A549 (cell line): ENCODE data around the gene CARD9. TPM values are rescaled to one million over a fixed set of nuclear protein-coding genes. Genes with fewer than 3 reads are reported as not detected.

Source experiments
- CBX8 ChIP-seq: fragments of 200-600 bp; sonication (generic); IDR thresholded peaks from 2 replicates; pipeline ENCODE4 v1.6.1; 2016
- CEBPB ChIP-seq, 2 experiments: fragments of >200 bp in 1 of 2; sonication (Bioruptor Twin) in 1 of 2; formaldehyde crosslinking in 1 of 2; IDR thresholded peaks; 2 replicates each; pipeline ENCODE4 v1.6.1; 2012 to 2016
- EP300 ChIP-seq, 2 experiments: fragments of >200 bp; sonication (Bioruptor Twin); formaldehyde crosslinking; IDR thresholded peaks; 2 replicates in 1 of 2; 3 replicates in 1 of 2; pipeline ENCODE4 v1.6.1; 2016 to 2017
- GATA3 ChIP-seq: IDR thresholded peaks from 2 replicates; pipeline ENCODE4 v1.6.1; 2012; ENCODE audit warnings: borderline replicate concordance
- HDAC2 ChIP-seq: fragments of 200-600 bp; sonication (generic); IDR thresholded peaks from 2 replicates; pipeline ENCODE4 v1.6.1; 2016
- HOXA7 ChIP-seq: fragments of 250-450 bp; sonication (Bioruptor Pico); IDR thresholded peaks from 2 replicates; pipeline ENCODE4 v1.5.0; 2020; ENCODE audit warnings: mild to moderate bottlenecking, moderate library complexity
- HOXB13 ChIP-seq: fragments of 250-450 bp; sonication (Bioruptor Pico); IDR thresholded peaks from 2 replicates; pipeline ENCODE4 v1.5.0; 2020; ENCODE audit warnings: low read depth, mild to moderate bottlenecking, moderate library complexity
- HOXB5 ChIP-seq: fragments of 250-450 bp; sonication (Bioruptor Pico); IDR thresholded peaks from 2 replicates; pipeline ENCODE4 v1.5.0; 2020; ENCODE audit warnings: mild to moderate bottlenecking, moderate library complexity
- JUNB ChIP-seq: fragments of >200 bp; sonication (Bioruptor Twin); formaldehyde crosslinking; IDR thresholded peaks from 2 replicates; pipeline ENCODE4 v1.6.1; 2016
- KDM1A ChIP-seq: fragments of 200-600 bp; sonication (generic); IDR thresholded peaks from 2 replicates; pipeline ENCODE4 v1.6.1; 2016; ENCODE audit warnings: low read depth, mild to moderate bottlenecking
- MAZ ChIP-seq: fragments of 150-350 bp; IDR thresholded peaks from 2 replicates; pipeline ENCODE4 v1.6.1; 2014; ENCODE audit warnings: antibody characterized with exemption, low read depth, low read length, borderline replicate concordance
- MYC ChIP-seq: IDR thresholded peaks from 2 replicates; pipeline ENCODE4 v1.6.1; 2012; ENCODE audit warnings: mild to moderate bottlenecking, inconsistent platforms, low read length, improper control_type of control experiment, borderline replicate concordance
- PBX3 ChIP-seq: IDR thresholded peaks from 2 replicates; pipeline ENCODE4 v1.6.1; 2012
- RAD21 ChIP-seq, 2 experiments: fragments of >200 bp in 1 of 2; sonication (Bioruptor Twin) in 1 of 2; formaldehyde crosslinking in 1 of 2; IDR thresholded peaks in 1 of 2; conservative IDR thresholded peaks in 1 of 2; 2 replicates in 1 of 2; 3 replicates in 1 of 2; pipeline ENCODE4 v1.6.1; 2012 to 2018; ENCODE audit warnings: inconsistent platforms in 1 of 2
- RARB ChIP-seq: fragments of 250-450 bp; sonication (Bioruptor Pico); IDR thresholded peaks from 2 replicates; pipeline ENCODE4 v1.8.0; 2021; ENCODE audit warnings: mild to moderate bottlenecking, moderate library complexity
- RNF2 ChIP-seq: fragments of 200-600 bp; sonication (generic); IDR thresholded peaks from 2 replicates; pipeline ENCODE4 v1.6.1; 2016; ENCODE audit warnings: low read depth, mild to moderate bottlenecking, antibody characterized with exemption, moderate library complexity, borderline replicate concordance
- SREBF2 ChIP-seq: fragments of 450-650 bp; IDR thresholded peaks from 2 replicates; pipeline ENCODE4 v1.6.1; 2014; ENCODE audit warnings: mild to moderate bottlenecking, moderate library complexity
- ZSCAN20 ChIP-seq: fragments of 250-450 bp; sonication (Bioruptor Pico); IDR thresholded peaks from 2 replicates; pipeline ENCODE4 v1.8.0; 2022; ENCODE audit warnings: mild to moderate bottlenecking, moderate library complexity
- polyA plus RNA-seq, 4 experiments: library from polyadenylated mRNA; depleted of rRNA in 3 of 4; stranded (reverse); fragments of >200 nt; fragmentation: RNase III in 1 of 4; extraction: RNeasy Plus Mini Kit Qiagen cat#74134 plus additional on column Dnase treatment in 1 of 4; gene quantifications; 2 replicates in 3 of 4; 3 replicates in 1 of 4; pipeline ENCODE4 v1.2.3, GENCODE V29; 2011 to 2017
- TF ChIP-seq, protein P1 (sequence below): fragments of 150-350 bp; IDR thresholded peaks from 2 replicates; pipeline ENCODE4 v1.6.1; 2014; ENCODE audit warnings: low read depth, mild to moderate bottlenecking, low read length
- TF ChIP-seq, protein P2 (sequence below): fragments of 250-450 bp; sonication (Bioruptor Pico); IDR thresholded peaks from 2 replicates; pipeline ENCODE4 v1.5.0; 2020; ENCODE audit warnings: low read depth, mild to moderate bottlenecking, moderate library complexity
- TF ChIP-seq, protein P3 (sequence below): fragments of 200-600 bp; sonication (generic); IDR thresholded peaks from 2 replicates; pipeline ENCODE4 v1.6.1; 2016; ENCODE audit warnings: antibody characterized with exemption, mild to moderate bottlenecking, moderate library complexity
- TF ChIP-seq, protein P4 (sequence below): IDR thresholded peaks from 2 replicates; pipeline ENCODE4 v1.6.1; 2012; ENCODE audit warnings: low read depth, borderline replicate concordance
- TF ChIP-seq, protein P5 (sequence below): fragments of 450-650 bp; IDR thresholded peaks from 2 replicates; pipeline ENCODE4 v1.6.1; 2014; ENCODE audit warnings: antibody characterized with exemption

The CARD9 gene
- polyA plus RNA-seq, 2 of the 4 experiments (the other 2 are of a cell fraction), result 0.21 to 0.94 TPM

DNA sequence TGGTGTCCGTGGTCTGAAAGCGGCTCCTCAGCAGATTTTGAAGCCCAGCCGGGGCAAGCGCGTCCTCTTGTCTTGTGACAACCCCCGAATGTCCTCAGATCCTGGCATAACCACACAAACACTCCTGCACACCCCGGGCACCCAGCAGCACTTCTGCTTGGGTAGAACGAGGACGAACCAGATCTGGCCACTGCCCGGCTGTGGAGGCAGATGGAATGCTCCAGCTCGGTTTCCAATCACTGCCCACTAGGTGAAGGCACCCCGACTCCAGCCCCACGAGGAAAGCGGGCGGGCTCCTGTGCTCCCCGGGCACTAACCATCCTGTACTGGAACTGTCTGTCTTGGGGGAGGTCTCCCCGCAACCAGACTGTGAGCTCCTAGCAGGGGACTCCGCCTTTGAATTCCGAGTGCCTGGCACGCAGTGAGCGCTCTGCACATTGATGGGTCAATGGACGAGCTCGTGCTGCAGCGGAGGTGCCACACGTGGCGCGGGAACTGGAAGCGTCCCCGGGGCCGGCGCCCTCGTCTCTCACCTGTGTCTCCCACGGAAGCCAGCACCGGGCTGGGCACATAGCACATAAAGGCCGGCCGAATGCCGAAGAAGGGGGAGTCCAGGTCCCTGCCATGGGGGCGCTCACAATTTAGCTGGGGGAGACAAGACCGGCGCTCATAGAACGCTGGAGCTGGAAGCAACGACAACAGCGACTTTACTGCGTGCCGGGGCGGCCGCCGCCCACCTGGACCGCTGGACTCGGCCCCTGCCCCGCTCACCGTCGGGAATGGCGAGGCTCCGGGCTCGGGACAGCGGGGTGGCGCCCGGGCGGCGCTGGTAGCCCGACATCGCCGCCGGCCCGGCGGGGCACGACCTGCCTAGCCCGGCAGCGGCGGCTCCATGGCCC is 36.3 kb upstream of the CARD9 start (continued):
- TF ChIP-seq, protein P1, sequence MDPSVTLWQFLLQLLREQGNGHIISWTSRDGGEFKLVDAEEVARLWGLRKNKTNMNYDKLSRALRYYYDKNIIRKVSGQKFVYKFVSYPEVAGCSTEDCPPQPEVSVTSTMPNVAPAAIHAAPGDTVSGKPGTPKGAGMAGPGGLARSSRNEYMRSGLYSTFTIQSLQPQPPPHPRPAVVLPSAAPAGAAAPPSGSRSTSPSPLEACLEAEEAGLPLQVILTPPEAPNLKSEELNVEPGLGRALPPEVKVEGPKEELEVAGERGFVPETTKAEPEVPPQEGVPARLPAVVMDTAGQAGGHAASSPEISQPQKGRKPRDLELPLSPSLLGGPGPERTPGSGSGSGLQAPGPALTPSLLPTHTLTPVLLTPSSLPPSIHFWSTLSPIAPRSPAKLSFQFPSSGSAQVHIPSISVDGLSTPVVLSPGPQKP, result no peak
- TF ChIP-seq PBX3, result no peak
- no peak for TF ChIP-seq RNF2
- no peak for TF ChIP-seq CEBPB (IDR thresholded peaks at IDR 0.05)
- TF ChIP-seq MYC, result peak; percentile 61
- 0 out of 2 replicates have a peak, but pooled peaks have one; percentile 36 for TF ChIP-seq HOXB13
- TF ChIP-seq MAZ, result no peak
- TF ChIP-seq CBX8, result no peak
- TF ChIP-seq, protein P2, sequence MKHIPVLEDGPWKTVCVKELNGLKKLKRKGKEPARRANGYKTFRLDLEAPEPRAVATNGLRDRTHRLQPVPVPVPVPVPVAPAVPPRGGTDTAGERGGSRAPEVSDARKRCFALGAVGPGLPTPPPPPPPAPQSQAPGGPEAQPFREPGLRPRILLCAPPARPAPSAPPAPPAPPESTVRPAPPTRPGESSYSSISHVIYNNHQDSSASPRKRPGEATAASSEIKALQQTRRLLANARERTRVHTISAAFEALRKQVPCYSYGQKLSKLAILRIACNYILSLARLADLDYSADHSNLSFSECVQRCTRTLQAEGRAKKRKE, result peak; percentile 66; the same call in 1 of the 2 replicates
- TF ChIP-seq HDAC2, result no peak
- TF ChIP-seq EP300 (IDR thresholded peaks at IDR 0.05), result no peak
- TF ChIP-seq ZSCAN20 (CRISPR knock-in tag), result no peak
- TF ChIP-seq, protein P3, sequence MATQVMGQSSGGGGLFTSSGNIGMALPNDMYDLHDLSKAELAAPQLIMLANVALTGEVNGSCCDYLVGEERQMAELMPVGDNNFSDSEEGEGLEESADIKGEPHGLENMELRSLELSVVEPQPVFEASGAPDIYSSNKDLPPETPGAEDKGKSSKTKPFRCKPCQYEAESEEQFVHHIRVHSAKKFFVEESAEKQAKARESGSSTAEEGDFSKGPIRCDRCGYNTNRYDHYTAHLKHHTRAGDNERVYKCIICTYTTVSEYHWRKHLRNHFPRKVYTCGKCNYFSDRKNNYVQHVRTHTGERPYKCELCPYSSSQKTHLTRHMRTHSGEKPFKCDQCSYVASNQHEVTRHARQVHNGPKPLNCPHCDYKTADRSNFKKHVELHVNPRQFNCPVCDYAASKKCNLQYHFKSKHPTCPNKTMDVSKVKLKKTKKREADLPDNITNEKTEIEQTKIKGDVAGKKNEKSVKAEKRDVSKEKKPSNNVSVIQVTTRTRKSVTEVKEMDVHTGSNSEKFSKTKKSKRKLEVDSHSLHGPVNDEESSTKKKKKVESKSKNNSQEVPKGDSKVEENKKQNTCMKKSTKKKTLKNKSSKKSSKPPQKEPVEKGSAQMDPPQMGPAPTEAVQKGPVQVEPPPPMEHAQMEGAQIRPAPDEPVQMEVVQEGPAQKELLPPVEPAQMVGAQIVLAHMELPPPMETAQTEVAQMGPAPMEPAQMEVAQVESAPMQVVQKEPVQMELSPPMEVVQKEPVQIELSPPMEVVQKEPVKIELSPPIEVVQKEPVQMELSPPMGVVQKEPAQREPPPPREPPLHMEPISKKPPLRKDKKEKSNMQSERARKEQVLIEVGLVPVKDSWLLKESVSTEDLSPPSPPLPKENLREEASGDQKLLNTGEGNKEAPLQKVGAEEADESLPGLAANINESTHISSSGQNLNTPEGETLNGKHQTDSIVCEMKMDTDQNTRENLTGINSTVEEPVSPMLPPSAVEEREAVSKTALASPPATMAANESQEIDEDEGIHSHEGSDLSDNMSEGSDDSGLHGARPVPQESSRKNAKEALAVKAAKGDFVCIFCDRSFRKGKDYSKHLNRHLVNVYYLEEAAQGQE, result no peak
- TF ChIP-seq JUNB, result no peak
- TF ChIP-seq KDM1A, result no peak
- TF ChIP-seq HOXA7 (CRISPR knock-in tag), result 0 out of 2 replicates have a peak, but pooled peaks have one; percentile 47
- TF ChIP-seq, protein P4, sequence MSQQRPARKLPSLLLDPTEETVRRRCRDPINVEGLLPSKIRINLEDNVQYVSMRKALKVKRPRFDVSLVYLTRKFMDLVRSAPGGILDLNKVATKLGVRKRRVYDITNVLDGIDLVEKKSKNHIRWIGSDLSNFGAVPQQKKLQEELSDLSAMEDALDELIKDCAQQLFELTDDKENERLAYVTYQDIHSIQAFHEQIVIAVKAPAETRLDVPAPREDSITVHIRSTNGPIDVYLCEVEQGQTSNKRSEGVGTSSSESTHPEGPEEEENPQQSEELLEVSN, result peak; percentile 94
- TF ChIP-seq SREBF2, result no peak
- TF ChIP-seq HOXB5, result peak; percentile 71; the same call in 1 of the 2 replicates
- no peak for TF ChIP-seq GATA3
- TF ChIP-seq, protein P5, sequence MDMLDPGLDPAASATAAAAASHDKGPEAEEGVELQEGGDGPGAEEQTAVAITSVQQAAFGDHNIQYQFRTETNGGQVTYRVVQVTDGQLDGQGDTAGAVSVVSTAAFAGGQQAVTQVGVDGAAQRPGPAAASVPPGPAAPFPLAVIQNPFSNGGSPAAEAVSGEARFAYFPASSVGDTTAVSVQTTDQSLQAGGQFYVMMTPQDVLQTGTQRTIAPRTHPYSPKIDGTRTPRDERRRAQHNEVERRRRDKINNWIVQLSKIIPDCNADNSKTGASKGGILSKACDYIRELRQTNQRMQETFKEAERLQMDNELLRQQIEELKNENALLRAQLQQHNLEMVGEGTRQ, result 0 out of 2 replicates have a peak, but pooled peaks have one; percentile 36
- no peak for TF ChIP-seq RAD21 (conservative IDR thresholded peaks at IDR 0.05 in 1 of 2, IDR thresholded peaks at IDR 0.05 in 1 of 2)
- TF ChIP-seq RARB (CRISPR knock-in tag), result no peak
- TF ChIP-seq, all 56 proteins: peak for 13
